Spleen (tissue), 11 donors: Measurements from ENCODE around the gene ALDH1A1. TPM values are rescaled to one million over a fixed set of nuclear protein-coding genes. Genes with fewer than 3 reads are reported as not detected.

Source experiments
- DNase-seq: peaks from one replicate; pipeline ENCODE4 v3.0.0-alpha.2; 2020
- H3K27ac ChIP-seq, 8 donors: fragments of 200-600 bp; sonication (generic) in 7 of 8; 1 replicate in 4 of 8; 2 replicates in 4 of 8; pipeline versions ENCODE4 v1.5.0 to v1.8.0; 2016 to 2021; ENCODE audit warnings: inconsistent platforms in 4 of 8, mild to moderate bottlenecking in 4 of 8, moderate library complexity in 1 of 8
- H3K27me3 ChIP-seq, 7 donors: fragments of 200-600 bp; sonication (generic) in 6 of 7; replicated peaks in 1 of 7; 1 replicate in 4 of 7; 2 replicates in 3 of 7; pipeline versions ENCODE4 v1.5.0 to v1.8.0; 2016 to 2021; ENCODE audit warnings: inconsistent platforms in 3 of 7, mild to moderate bottlenecking in 1 of 7
- H3K36me3 ChIP-seq, 6 donors: fragments of 200-600 bp; sonication (generic) in 5 of 6; 1 replicate in 4 of 6; 2 replicates in 2 of 6; pipeline versions ENCODE4 v1.5.0 to v1.8.0; 2016 to 2021; ENCODE audit warnings: inconsistent platforms in 2 of 6
- H3K4me1 ChIP-seq, 6 donors: fragments of 200-600 bp; sonication (generic) in 5 of 6; 1 replicate in 3 of 6; 2 replicates in 3 of 6; pipeline versions ENCODE4 v1.5.0 to v1.8.0; 2016 to 2021; ENCODE audit warnings: inconsistent platforms in 3 of 6
- H3K4me3 ChIP-seq, 8 donors: fragments of 200-600 bp; sonication (generic) in 7 of 8; 1 replicate in 4 of 8; 2 replicates in 4 of 8; pipeline versions ENCODE4 v1.5.0 to v1.8.0; 2016 to 2021; ENCODE audit warnings: inconsistent platforms in 4 of 8, mild to moderate bottlenecking in 4 of 8, moderate library complexity in 2 of 8
- H3K9me3 ChIP-seq, 8 donors: fragments of 200-600 bp; sonication (generic) in 7 of 8; 1 replicate in 4 of 8; 2 replicates in 4 of 8; pipeline versions ENCODE4 v1.5.0 to v1.8.0; 2016 to 2021; ENCODE audit warnings: inconsistent platforms in 4 of 8
- CTCF ChIP-seq, 11 experiments: fragments of 200-600 bp in 7 of 11; fragments of 450-650 bp in 4 of 11; sonication (generic) in 4 of 11; IDR thresholded peaks in 8 of 11; conservative IDR thresholded peaks in 3 of 11; 1 replicate in 7 of 11; 2 replicates in 4 of 11; pipeline versions ENCODE4 v1.4.0 to v1.8.0; 2016 to 2021; ENCODE audit warnings: antibody characterized with exemption in 11 of 11, inconsistent platforms in 4 of 11, mild to moderate bottlenecking in 1 of 11
- POLR2A ChIP-seq, 3 donors: fragments of 450-650 bp; IDR thresholded peaks; one replicate each; pipeline ENCODE4 v1.5.1; 2017; ENCODE audit warnings: antibody characterized with exemption in 3 of 3, mild to moderate bottlenecking in 1 of 3
- POLR2AphosphoS5 ChIP-seq, 3 donors: sonication (generic); formaldehyde crosslinking; IDR thresholded peaks; one replicate each; pipeline ENCODE4 v1.5.1; 2017; ENCODE audit warnings: antibody characterized with exemption in 3 of 3
- WGBS, 5 donors: extraction: QIAGEN DNeasy Blood & Tissue Kit in 3 of 5; methylation state at CpG; one replicate each; pipeline versions ENCODE4 v1.1.5 to v1.1.7; 2013 to 2018; 5-methylcytosine and 5-hydroxymethylcytosine counted together
- intact Hi-C: fragments of 100-400 bp; cut with DNase I; formaldehyde crosslinking; loops from one replicate; pipeline ENCODE4 v1.15.0; 2023; ENCODE audit warnings: low total_unique reads
- polyA plus RNA-seq, 3 donors: library from polyadenylated mRNA; stranded (reverse); fragments of 200-250 nt; gene quantifications; one replicate each; pipeline ENCODE4 v1.2.1, GENCODE V29; 2013
- total RNA-seq, 7 donors: library from RNA; depleted of rRNA in 3 of 7; stranded (reverse); fragments of >200 nt in 3 of 7; fragmentation: NEBNext Ultra II Directional in 4 of 7; extraction: Animal tissue kit (Norgen Biotek cat#: 25700) in 4 of 7; gene quantifications; one replicate each; pipeline versions ENCODE4 v1.1.0 to v1.2.1, GENCODE V29; 2016 to 2021
- donor health status: healthy with polysubstance abuse.
- donor health status: DM: no; HTN: no; CAD: no; lungs with moderate emphysema.
- donor health status: DM: no; HTN: no; CAD: no.
- donor health status: Bipolar disorder and iron deficiency.
- donor health status: healthy.
- donor health status: DM: no; HTN: no; CAD: no.
- donor health status: DM: yes; HTN: yes; CAD: no.

Gene ALDH1A1
- total and polyA plus RNA-seq, 10 donors, result 19.1 to 129 (median 64.4) TPM

- Histone ChIP-seq H3K4me1 (peaks cover 0 to 13% (median 7%) of the 10 kb centered on the region in 6 donors), H3K27me3 (no peaks in the 10 kb centered on the region), H3K9me3 (no peaks in the 10 kb centered on the region), H3K4me3 (no peak overlapping the region), H3K27ac (peak overlapping the region in 1 of 8 donors; percentile 25), H3K36me3 (no peaks in the 10 kb centered on the region)
- 36 to 65% (median 48%) methylated on average over 5 of the region's 5 CpGs for WGBS, 5 donors
- intact Hi-C loops, result loop anchor here (10.0 kb wide), 1 partner anchor 326 kb away; no protein-coding TSS in a partner anchor
- no peak for TF ChIP-seq CTCF (IDR thresholded peaks at IDR 0.05 in 8 of 11, conservative IDR thresholded peaks at IDR 0.05 in 3 of 11)
- no peak for TF ChIP-seq POLR2A (IDR thresholded peaks at IDR 0.05)
- no peak for TF ChIP-seq POLR2AphosphoS5 (IDR thresholded peaks at IDR 0.05)
- no peak for DNase-seq
Measured at GRCh38 chr9:72858089-72858912, 94.6 kb downstream of the ALDH1A1 start.

- intact Hi-C loops, result loop anchor here (10.0 kb wide), 1 partner anchor 327 kb away; no protein-coding TSS in a partner anchor
- 92 to 95% (median 93%) methylated on average over 2 of the region's 2 CpGs for WGBS, 5 donors
- peak overlapping the region in 1 of 8 donors; percentile 25 for H3K27ac ChIP-seq
Measured at GRCh38 chr9:72857624-72857996, 95.2 kb downstream of the ALDH1A1 start.

GRCh38 chr9:72856972-72857623, 95.8 kb downstream of the ALDH1A1 start:
- TF ChIP-seq CTCF (IDR thresholded peaks at IDR 0.05 in 8 of 11, conservative IDR thresholded peaks at IDR 0.05 in 3 of 11) (peak in 10 of 11 experiments; percentile 10 to 63 (median 48)), POLR2A (IDR thresholded peaks at IDR 0.05) (no peak)
- H3K4me1 ChIP-seq, result peaks cover 0 to 13% (median 7%) of the 10 kb centered on the region in 6 donors
- intact Hi-C loops, result loop anchor here (10.0 kb wide), 1 partner anchor 328 kb away; no protein-coding TSS in a partner anchor
- no peaks in the 10 kb centered on the region for H3K27me3 ChIP-seq
- no peak for DNase-seq
- no peak overlapping the region for H3K4me3 ChIP-seq
- no peaks in the 10 kb centered on the region for H3K9me3 ChIP-seq
- peak overlapping the region in 1 of 8 donors; percentile 25 for H3K27ac ChIP-seq
- no peaks in the 10 kb centered on the region for H3K36me3 ChIP-seq
- whole genome bisulfite sequencing, 5 donors, result 52 to 60% (median 56%) methylated on average over 8 of the region's 8 CpGs

More at GRCh38 chr9:72857624-72857996, 95.2 kb downstream of the ALDH1A1 start:
- no peak for DNase-seq
- Histone ChIP-seq H3K4me3 (no peak overlapping the region), H3K27me3 (no peaks in the 10 kb centered on the region), H3K36me3 (no peaks in the 10 kb centered on the region), H3K9me3 (no peaks in the 10 kb centered on the region), H3K4me1 (peaks cover 0 to 13% (median 7%) of the 10 kb centered on the region in 6 donors)
- TF ChIP-seq POLR2AphosphoS5 (IDR thresholded peaks at IDR 0.05) (no peak), CTCF (IDR thresholded peaks at IDR 0.05 in 8 of 11, conservative IDR thresholded peaks at IDR 0.05 in 3 of 11) (no peak), POLR2A (IDR thresholded peaks at IDR 0.05) (no peak)
